CD4-positive, alpha-beta T cell treated with Interleukin-4 for 4 hours (primary cell): Measurements from ENCODE around the gene C7orf25.

Experiments used
- DNase-seq: peaks from one replicate; pipeline ENCODE4 v3.0.0-alpha.2; 2020

C7orf25 gene

DNA sequence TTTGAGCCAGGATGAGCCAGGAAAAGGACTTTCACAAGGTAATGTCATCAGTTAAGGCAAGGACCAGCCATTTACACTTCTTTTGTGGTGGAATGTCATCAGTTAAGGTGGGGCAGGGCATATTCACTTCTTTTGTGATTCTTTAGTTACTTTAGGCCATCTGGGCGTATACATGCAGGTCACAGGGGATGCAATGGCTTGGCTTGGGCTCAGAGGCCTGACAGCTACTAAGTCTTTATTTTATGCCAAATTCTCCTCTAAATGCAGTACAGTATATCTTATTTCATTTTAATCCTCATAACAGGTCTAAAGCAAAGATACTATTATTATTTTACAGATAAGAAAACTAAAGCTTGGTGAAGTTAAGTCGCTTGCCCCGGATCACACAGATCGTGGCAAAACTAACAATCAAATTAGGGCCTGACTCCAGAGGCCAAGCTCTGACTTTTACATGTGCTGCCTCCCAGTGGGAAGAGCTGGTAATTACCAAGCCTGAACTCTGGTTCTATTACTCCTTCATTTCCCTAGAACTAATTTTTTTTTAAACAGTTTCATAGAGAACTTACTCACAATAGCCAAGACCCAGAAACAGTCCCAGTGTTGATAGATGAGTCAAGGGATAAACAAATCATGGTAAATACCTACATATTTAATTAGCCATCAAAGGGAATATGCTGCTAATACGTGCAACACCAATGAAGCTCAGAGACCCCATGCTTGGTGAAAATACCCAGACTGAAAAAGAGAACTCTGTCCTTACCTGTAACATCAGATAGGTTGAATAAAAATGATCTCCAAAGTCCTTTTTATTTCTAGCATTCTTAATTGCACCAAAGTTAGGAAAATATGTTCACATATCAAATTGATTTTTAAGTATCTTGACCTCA lies 35.4 kb downstream of the C7orf25 start:
- DNase-seq = peak; percentile 47

DNA sequence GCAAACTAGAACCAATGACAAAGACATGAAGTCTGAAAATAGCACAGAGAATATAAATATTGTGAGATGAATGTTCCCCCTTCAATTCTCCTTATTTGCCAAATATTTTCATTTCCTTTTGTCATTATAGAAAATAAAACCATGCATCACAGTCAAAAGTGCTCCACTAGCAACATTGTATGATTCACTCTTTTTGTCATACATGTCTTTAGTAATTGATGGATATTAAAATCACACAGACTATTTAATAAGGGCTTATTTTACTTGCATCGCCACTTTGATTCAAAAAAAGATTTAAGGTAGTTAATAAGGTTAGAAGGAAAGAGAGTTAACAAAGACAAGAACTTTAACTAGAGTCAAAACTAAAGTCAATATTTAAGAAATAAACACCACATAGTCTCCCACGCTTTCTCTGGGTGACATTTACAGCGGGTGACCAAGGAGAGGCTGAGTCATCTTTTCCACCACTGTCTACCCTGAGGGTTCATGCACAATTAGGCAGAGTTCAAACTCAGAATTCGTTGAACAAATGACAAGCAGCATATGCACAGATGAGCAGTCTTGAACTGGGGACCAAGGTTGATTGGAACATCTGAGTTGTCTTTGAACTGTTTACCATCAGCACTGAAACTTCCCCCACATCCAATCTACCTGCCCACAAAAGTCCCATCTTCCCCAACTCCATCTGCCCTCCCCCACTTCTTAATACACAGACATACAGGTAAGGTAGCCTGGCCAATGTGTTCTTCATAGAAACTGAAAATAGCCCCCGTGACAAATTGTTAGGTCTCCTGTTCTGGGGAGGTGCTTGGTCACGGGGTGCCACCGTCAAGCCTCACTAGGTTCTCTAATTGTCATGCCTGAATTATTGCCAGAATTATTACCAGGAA lies 42.5 kb downstream of the C7orf25 start:
- DNase-seq = no peak

DNA sequence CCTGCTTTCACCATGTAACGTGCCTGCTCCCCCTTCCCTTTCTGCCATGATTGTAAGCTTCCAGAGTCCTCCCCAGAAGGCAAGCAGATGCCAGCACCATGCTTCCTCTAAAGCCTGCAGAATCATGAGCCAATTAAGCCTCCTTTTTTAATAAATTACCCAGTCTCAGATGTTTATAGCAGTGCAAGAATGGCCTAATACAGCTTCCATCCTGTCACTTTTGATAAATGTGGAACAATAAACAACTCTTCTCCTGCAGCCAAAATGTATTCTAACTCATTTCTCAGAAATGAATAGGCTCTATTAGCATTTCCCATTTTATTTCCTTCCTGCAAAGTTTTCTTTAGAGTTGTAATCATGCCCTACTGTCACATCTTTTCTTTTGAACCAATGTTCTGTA lies 43.4 kb downstream of the C7orf25 start:
- DNase-seq = no peak
